HG02970 (cell line): ENCODE results near the gene ERP27.

Experiments used
- ATAC-seq: cut with Tn5 transposase; IDR thresholded peaks from one replicate; pipeline ENCODE4 v1.9.1; 2021; ENCODE audit warnings: mild to moderate bottlenecking, moderate library complexity, moderate number of reproducible peaks; ENCODE audit not compliant: unreplicated experiment, low FRiP score

Gene ERP27

GRCh38 chr12:14910090-14910915 is 28.0 kb downstream of the ERP27 start:
- ATAC-seq: no peak

GRCh38 chr12:14907953-14908352 is 30.4 kb downstream of the ERP27 start:
- no peak for ATAC-seq

- no peak for ATAC-seq
Measured at GRCh38 chr12:14906114-14906513, 32.2 kb downstream of the ERP27 start.

- no peak for ATAC-seq
Measured at GRCh38 chr12:14905269-14906004, 32.9 kb downstream of the ERP27 start.

GRCh38 chr12:14904854-14905253 is 33.5 kb downstream of the ERP27 start:
- ATAC-seq: no peak

- ATAC-seq: no peak
Measured at GRCh38 chr12:14903386-14904098, 34.8 kb downstream of the ERP27 start.

DNA sequence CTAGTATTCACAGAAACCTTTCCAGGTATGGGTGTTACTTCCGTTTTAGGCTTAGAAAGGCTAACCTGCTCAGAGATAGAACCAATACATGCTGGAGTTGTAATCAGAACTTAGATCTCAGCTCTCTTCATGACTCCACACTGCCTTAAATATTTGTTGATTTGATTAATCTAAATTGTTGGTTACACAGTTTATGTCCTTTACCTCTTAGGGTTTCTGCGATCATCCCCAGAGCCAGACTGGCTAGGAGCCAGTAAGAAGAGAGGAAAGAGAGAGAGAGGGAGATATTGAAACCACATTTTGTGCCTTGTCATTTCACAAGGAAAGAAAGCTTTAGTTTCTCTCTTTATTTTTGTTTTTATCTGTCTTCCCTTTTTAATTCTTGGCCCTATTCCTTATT is 35.9 kb downstream of the ERP27 start:
- no peak for ATAC-seq

GRCh38 chr12:14901228-14901562 is 37.1 kb downstream of the ERP27 start:
- no peak for ATAC-seq

DNA sequence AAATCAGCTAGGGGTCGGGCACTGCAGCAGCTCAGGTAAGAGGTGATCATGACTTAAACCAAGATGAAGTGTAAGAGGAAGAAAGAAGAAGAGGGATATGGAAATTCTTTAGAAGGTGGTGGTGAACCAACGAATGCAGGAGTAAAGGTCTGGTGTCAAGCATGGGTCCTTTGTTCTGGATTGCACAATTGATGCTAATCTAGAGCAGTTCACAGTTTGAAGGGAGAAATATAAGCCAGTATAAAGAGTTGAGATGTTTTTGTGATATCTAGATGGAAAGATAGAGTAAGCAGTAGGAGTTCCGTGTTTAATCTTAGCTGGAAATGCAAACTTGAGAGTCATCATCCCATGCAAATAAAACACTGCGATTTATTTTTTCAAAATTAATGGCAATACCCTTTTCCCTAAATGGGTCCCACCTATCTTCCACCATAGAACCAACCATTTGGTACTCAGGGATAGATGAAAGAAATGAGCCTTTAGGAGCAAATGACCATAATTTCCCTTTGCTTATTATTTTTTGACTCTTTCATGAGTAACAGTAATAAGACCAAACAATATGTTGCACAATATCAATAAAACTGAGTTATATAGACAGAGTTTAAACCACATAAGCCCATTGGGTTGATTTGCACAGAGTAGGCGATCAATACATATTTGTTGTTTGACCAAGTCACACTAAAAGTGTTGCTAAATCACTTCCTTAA is 37.7 kb downstream of the ERP27 start:
- ATAC-seq: no peak

- no peak for ATAC-seq
Measured at GRCh38 chr12:14896521-14897169, 41.7 kb downstream of the ERP27 start.

DNA sequence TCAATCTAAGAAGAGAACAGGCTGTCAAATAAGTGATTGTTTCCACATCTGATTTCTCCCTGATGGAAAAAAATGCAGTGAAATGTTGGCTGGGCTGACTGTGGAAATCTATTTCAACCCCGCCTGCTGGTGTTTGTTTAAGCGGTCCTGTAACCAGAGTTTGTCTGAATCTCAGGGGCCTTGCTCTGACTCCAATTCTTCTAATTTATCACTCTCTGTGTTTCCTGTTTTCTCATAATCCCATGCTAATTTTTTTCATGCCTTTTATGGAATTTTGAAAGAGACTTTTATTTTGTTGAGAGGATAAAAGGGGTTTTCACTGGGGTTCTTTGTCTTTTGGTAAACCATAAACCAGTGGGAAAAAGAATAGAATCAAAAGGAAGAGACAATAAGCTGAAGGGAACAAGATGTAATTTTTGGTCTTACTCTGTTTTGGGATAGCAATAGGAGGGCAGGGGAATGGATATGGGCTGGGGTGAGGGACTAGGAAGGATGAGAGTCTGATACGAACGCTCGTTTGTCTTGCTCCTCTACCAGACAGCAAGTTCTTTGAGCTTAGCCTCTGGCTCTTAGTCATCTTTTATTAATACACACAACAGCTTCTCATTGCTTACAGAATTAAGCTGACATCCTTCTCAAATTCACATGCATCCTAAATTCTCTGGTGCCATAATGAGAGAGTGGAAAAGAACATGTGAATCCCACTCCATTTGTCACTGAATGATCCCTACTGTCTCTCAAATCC is 44.7 kb downstream of the ERP27 start:
- no peak for ATAC-seq

- ATAC-seq: no peak
Measured at GRCh38 chr12:14892726-14893505, 45.4 kb downstream of the ERP27 start.

GRCh38 chr12:14890701-14891100 is 47.6 kb downstream of the ERP27 start:
- ATAC-seq: no peak

DNA sequence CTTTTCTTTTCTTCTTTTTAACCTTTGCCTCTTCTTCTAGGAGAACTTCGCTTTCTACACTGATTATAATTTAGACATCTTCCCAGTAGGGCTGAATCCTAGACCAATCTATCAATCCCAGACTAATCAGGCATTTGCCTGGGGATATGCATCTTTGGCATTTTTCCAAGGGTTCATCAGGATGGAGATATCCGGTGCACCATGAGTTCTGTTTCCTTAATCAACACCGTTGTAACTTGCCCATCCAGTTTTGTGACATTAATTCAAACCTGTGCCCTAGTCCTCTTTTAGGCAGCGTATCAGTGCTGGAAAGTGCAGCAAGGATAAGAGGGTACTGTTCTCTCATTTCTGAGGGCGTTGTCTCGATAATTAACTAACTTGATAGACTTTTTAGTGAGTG is 52.1 kb downstream of the ERP27 start:
- no peak for ATAC-seq

GRCh38 chr12:14885718-14886221 is 52.6 kb downstream of the ERP27 start, which contains the start of gene MGP:
TSS of gene MGP (minus strand) at chr12:14885854. CDS start at chr12:14885791, 63 bp downstream.
- no peak for ATAC-seq

GRCh38 chr12:14884458-14884878 is 53.9 kb downstream of the ERP27 start:
- peak; percentile 88 for ATAC-seq

GRCh38 chr12:14883686-14884085 is 54.7 kb downstream of the ERP27 start:
- no peak for ATAC-seq

DNA sequence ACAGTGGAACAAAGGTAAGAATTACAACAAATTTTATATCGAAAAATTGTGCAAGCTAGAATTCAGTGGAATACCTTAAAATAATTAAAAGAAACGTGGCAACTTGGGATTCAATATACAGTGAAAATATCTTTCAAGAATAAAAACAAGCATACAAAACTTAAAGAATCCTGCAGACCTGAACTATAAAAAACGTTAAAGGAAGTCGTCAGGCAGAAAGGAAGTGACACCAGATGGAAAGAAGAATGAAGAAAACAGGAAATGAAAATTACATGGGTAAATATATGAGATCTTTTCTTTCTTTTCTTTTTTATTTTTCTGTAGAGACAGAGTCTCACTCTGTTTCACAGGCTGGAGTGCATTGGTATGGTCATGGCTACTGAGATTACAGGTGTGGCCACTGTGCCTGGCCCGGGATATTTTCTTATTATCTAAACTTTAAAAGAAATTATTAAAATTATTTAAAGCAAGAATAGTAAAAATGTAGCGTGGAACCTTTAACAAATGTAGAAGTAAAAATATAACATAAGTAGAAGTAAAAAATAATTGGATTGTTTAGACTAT is 57.4 kb downstream of the ERP27 start:
- no peak for ATAC-seq
